Mesendoderm (in vitro differentiated cells): Measurements from ENCODE around the gene RBMX.

Experiments
- DNase-seq: peaks from one replicate; pipeline ENCODE4 v3.0.0; 2013
- H2AK5ac ChIP-seq: 2 replicates; pipeline ENCODE4 v1.6.1; 2013; ENCODE audit warnings: low read length, inconsistent platforms
- H2BK120ac ChIP-seq: 2 replicates; pipeline ENCODE4 v1.6.1; 2013; ENCODE audit warnings: low read depth, mild to moderate bottlenecking, low read length, moderate library complexity, mixed read lengths
- H2BK15ac ChIP-seq: replicated peaks from 2 replicates; pipeline ENCODE4 v1.6.1; 2013; ENCODE audit warnings: low read depth, mild to moderate bottlenecking, moderate library complexity
- H2BK5ac ChIP-seq: 2 replicates; pipeline ENCODE4 v1.6.1; 2013; ENCODE audit warnings: low read length, inconsistent platforms
- H3K18ac ChIP-seq: 2 replicates; pipeline ENCODE4 v1.6.1; 2013; ENCODE audit warnings: mild to moderate bottlenecking, low read length, mixed read lengths
- H3K23ac ChIP-seq: one replicate; pipeline ENCODE4 v1.6.1; 2013; ENCODE audit warnings: low read length
- H3K27ac ChIP-seq: 2 replicates; pipeline ENCODE4 v1.5.1; 2013; ENCODE audit warnings: low read depth, mild to moderate bottlenecking, inconsistent platforms, low read length, moderate library complexity
- H3K27me3 ChIP-seq: 2 replicates; pipeline ENCODE4 v1.6.1; 2013; ENCODE audit warnings: low read length, control low read depth, mild to moderate bottlenecking, inconsistent platforms; ENCODE audit not compliant: insufficient read depth, poor library complexity
- H3K36me3 ChIP-seq: 2 replicates; pipeline ENCODE4 v1.6.1; 2013; ENCODE audit warnings: low read length, inconsistent platforms; ENCODE audit not compliant: control insufficient read depth, insufficient read depth
- H3K4ac ChIP-seq: one replicate; pipeline ENCODE4 v1.6.1; 2013; ENCODE audit warnings: low read depth, mild to moderate bottlenecking, low read length, moderate library complexity
- H3K4me1 ChIP-seq: 2 replicates; pipeline ENCODE4 v1.6.1; 2013; ENCODE audit warnings: low read depth, low read length, inconsistent platforms; ENCODE audit not compliant: control insufficient read depth
- H3K4me2 ChIP-seq: 2 replicates; pipeline ENCODE4 v1.6.1; 2013; ENCODE audit warnings: low read length
- H3K4me3 ChIP-seq: 2 replicates; pipeline ENCODE4 v1.5.1; 2013; ENCODE audit warnings: mild to moderate bottlenecking, low read length
- H3K56ac ChIP-seq: one replicate; pipeline ENCODE4 v1.6.1; 2013; ENCODE audit warnings: low read length
- H3K79me1 ChIP-seq: 2 replicates; pipeline ENCODE4 v1.6.1; 2013; ENCODE audit warnings: low read length, inconsistent platforms
- H3K79me2 ChIP-seq: 2 replicates; pipeline ENCODE4 v1.6.1; 2013; ENCODE audit warnings: mild to moderate bottlenecking, low read length; ENCODE audit not compliant: control insufficient read depth, insufficient read depth
- H3K9ac ChIP-seq: 2 replicates; pipeline ENCODE4 v1.6.1; 2013; ENCODE audit warnings: low read length, inconsistent platforms
- H4K5ac ChIP-seq: one replicate; pipeline ENCODE4 v1.6.1; 2013; ENCODE audit warnings: low read length
- H4K8ac ChIP-seq: one replicate; pipeline ENCODE4 v1.6.1; 2013; ENCODE audit warnings: low read depth, mild to moderate bottlenecking, control low read depth, low read length, moderate library complexity
- WGBS: extraction: QIAGEN DNeasy Blood & Tissue Kit; methylation state at CpG from one replicate; pipeline ENCODE4 v1.1.7; 2013; ENCODE audit warnings: low lambda C conversion rate, missing lambda C conversion rate; ENCODE audit not compliant: insufficient coverage; ENCODE audit errors: extremely low coverage; 5-methylcytosine and 5-hydroxymethylcytosine counted together

RBMX gene

DNA sequence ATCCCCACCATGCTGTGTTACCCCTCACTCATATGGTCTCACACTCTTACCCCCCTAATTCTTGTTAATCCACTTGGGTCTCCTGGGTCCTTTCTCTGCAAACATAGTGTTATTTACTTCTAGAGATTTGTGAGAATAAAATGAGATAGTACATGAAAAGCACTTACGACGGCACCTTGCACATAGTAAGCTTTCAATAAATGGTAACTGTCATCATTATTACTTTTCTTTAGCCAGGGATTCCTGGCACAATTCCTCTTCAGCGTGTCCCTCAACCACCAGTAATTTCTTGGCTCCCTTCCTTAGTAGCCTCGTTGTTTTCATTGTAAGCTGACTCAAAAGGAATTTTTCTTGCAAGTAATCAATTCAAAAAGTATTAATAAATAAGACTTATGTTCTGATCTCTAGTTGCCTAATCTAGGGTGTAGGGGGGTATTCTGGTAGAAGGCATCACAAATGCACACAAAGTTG lies 30.1 kb upstream of the RBMX start:
- Histone ChIP-seq H3K79me1 (no peaks in the 10 kb centered on the region), H3K4ac (no peak overlapping the region), H4K8ac (no peak overlapping the region), H3K4me1 (no peaks in the 10 kb centered on the region), H3K56ac (peak overlapping the region; percentile 67), H3K4me3 (no peak overlapping the region), H3K27ac (no peak overlapping the region), H2BK15ac (no peak overlapping the region), H2BK120ac (no peak overlapping the region), H3K79me2 (no peaks in the 10 kb centered on the region), H3K36me3 (no peaks in the 10 kb centered on the region), H2BK5ac (no peak overlapping the region), H3K9ac (peak overlapping the region; percentile 56), H2AK5ac (no peak overlapping the region), H3K4me2 (peak overlapping the region; percentile 53), H3K18ac (no peak overlapping the region), H3K27me3 (no peaks in the 10 kb centered on the region), H4K5ac (no peak overlapping the region), H3K23ac (no peak overlapping the region)
- WGBS = no CpG with 5 or more reads among the region's 4 CpGs
- no peak for DNase-seq

DNA sequence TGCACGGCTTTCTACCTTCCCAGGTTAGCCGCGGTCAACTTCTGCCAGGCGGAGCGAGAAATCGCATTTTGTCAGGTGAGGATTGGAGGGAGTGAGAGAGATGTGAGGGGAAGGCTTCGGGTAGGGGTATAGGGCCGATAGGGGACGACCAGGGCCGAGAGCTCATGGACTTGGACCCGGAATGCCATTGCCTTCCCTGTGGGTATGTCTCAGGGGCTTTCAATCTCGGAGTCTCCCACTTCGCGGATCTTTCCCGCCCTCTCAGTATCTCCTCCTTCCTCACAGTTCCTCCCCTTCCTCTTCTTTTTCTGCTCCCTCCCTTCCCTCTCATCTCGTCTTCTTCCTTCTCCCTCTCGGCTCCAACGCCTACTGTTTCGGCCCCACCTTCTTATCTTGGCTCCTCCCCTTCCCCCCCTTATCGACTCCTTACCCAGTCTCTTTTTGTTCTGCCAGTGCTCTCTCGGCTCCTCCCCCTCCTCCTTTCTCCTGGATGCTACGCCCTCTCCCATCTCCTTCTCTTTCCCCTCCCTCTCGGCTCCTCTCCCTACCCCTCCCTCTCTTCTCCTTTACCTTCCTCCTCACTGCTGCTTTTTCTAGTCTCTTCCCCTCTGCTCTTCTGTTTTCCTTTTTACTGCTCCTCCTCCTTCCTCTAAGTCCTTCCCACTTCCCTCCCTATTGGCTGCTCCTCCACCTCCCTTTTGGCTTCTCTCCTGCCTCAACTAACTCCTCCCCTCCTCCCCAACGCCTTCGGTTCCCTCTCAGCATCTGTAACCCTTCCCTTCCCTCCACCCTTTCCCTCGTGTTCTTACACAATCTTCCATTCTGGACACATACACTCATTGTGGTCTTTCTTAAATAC lies 29.4 kb upstream of the RBMX start:
- no peaks in the 10 kb centered on the region for H3K79me2 ChIP-seq
- no peak overlapping the region for H3K23ac ChIP-seq
- peak overlapping the region; percentile 9 for H3K18ac ChIP-seq
- H4K5ac ChIP-seq = no peak overlapping the region
- H3K27me3 ChIP-seq = no peaks in the 10 kb centered on the region
- H3K79me1 ChIP-seq = no peaks in the 10 kb centered on the region
- H3K9ac ChIP-seq = peak overlapping the region; percentile 85
- WGBS = no CpG with 5 or more reads among the region's 26 CpGs
- no peak overlapping the region for H2BK120ac ChIP-seq
- H3K56ac ChIP-seq = peak overlapping the region; percentile 89
- no peak overlapping the region for H2BK15ac ChIP-seq
- no peak overlapping the region for H2BK5ac ChIP-seq
- no peak overlapping the region for H2AK5ac ChIP-seq
- peak overlapping the region; percentile 66 for H3K4me3 ChIP-seq
- no peak overlapping the region for H3K4ac ChIP-seq
- H3K27ac ChIP-seq = peak overlapping the region; percentile 88
- H3K4me1 ChIP-seq = no peaks in the 10 kb centered on the region
- H3K4me2 ChIP-seq = peak overlapping the region; percentile 74
- peak; percentile 98 for DNase-seq
- H4K8ac ChIP-seq = no peak overlapping the region
- no peaks in the 10 kb centered on the region for H3K36me3 ChIP-seq

DNA sequence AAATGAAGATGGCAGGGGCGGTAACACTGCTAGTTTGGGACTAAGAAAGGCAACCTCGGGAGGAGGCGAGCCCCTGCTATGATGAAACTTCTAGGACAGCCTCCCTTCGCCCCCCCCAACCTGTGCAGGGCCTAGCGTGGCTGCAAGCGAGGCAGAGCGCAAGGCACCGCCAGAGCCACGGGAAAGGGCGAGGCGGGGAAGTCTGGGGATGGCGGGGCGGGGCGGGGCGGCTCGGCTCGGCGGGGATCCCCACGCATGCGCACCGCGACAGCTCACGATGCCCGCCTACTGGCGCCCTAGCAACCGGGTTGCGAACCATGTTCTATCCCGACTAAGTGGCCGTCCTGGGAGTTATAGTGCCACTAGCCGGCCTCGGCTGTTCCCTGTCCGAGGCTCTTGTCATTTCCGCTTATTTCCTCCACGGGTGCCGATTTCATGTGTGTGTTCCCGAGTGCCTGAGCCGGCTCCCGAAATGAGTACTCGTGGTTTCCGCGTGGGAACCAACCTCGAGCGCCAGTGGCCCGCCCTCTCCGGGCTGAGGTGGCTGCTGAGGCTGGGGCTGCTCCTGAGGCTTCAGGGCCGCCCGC lies 28.7 kb upstream of the RBMX start:
- Histone ChIP-seq H3K79me1 (no peaks in the 10 kb centered on the region), H3K56ac (peak overlapping the region; percentile 89), H3K79me2 (no peaks in the 10 kb centered on the region), H4K8ac (no peak overlapping the region), H2AK5ac (no peak overlapping the region), H2BK120ac (no peak overlapping the region), H4K5ac (no peak overlapping the region), H2BK15ac (no peak overlapping the region), H3K4me1 (no peaks in the 10 kb centered on the region), H3K27me3 (no peaks in the 10 kb centered on the region), H3K4me3 (peak overlapping the region; percentile 66), H3K4me2 (peak overlapping the region; percentile 74), H3K4ac (no peak overlapping the region), H3K23ac (no peak overlapping the region), H3K18ac (peak overlapping the region; percentile 9), H3K27ac (peak overlapping the region; percentile 88), H3K36me3 (no peaks in the 10 kb centered on the region), H3K9ac (peak overlapping the region; percentile 85), H2BK5ac (no peak overlapping the region)
- DNase-seq = peak; percentile 90
- WGBS = no CpG with 5 or more reads among the region's 47 CpGs

DNA sequence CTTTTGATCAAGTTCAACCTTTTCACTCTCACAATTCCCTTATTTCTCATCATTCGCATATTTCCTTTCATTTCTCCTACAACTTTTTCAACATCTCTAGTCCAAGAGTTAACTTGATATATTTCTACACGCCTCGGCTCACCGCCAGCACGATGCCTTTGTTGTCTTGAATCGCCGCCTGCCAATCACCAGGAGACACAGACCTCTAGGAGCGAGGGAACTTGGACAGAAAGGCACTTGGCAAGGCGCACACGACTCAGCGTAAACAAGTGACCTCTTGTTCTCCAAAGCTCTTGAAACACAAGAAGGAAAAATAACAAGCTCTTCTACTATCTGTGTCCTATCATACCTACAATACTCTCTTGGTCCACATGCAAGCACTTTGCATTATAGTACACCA lies 27.1 kb upstream of the RBMX start:
- Histone ChIP-seq H3K27ac (no peak overlapping the region), H3K79me2 (no peaks in the 10 kb centered on the region), H3K27me3 (no peaks in the 10 kb centered on the region), H3K4ac (no peak overlapping the region), H3K4me3 (no peak overlapping the region), H3K18ac (no peak overlapping the region), H2AK5ac (no peak overlapping the region), H3K79me1 (no peaks in the 10 kb centered on the region), H4K8ac (no peak overlapping the region), H3K4me2 (no peak overlapping the region), H3K36me3 (no peaks in the 10 kb centered on the region), H2BK120ac (no peak overlapping the region), H2BK5ac (no peak overlapping the region), H3K56ac (no peak overlapping the region), H3K4me1 (no peaks in the 10 kb centered on the region), H2BK15ac (no peak overlapping the region), H4K5ac (no peak overlapping the region), H3K9ac (no peak overlapping the region), H3K23ac (no peak overlapping the region)
- DNase-seq = no peak
- 100% methylated on average over 1 of the region's 11 CpGs for WGBS

DNA sequence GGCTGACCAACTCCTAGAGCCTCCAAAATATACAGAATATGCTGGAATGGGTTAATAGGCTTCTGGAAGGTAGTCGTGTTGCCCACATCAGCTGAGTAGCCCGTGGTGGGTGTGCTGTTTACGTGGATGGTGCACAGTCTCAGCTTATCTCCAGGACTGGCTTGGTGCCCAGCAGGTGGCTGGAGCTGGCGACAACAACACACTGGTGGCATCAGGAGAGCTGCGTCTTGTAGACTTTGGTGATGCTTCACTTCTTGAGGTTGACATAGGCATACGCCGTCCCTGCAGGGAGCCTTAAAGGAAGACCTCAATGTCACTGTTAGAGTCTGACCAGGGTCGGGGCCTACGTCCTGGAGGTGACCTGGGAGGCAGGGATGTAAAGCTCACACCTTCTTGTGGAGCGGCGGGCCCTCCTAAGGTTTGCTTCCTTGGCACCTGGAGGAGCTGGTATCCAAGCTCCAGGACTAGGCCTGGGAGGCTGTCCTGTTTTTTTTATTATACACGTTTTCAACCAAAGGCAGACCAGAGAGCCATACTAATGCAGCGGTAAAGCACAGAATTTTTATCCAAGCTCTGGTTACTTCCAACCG lies 26.5 kb upstream of the RBMX start:
- H3K56ac ChIP-seq = no peak overlapping the region
- H3K27ac ChIP-seq = no peak overlapping the region
- WGBS = no CpG with 5 or more reads among the region's 14 CpGs
- H3K4me1 ChIP-seq = no peaks in the 10 kb centered on the region
- no peaks in the 10 kb centered on the region for H3K36me3 ChIP-seq
- no peak overlapping the region for H2BK15ac ChIP-seq
- H3K4me2 ChIP-seq = no peak overlapping the region
- no peak overlapping the region for H4K5ac ChIP-seq
- no peak overlapping the region for H3K9ac ChIP-seq
- no peak overlapping the region for H4K8ac ChIP-seq
- no peaks in the 10 kb centered on the region for H3K27me3 ChIP-seq
- no peak overlapping the region for H2BK5ac ChIP-seq
- no peak for DNase-seq
- H2AK5ac ChIP-seq = no peak overlapping the region
- H3K18ac ChIP-seq = no peak overlapping the region
- H3K79me1 ChIP-seq = no peaks in the 10 kb centered on the region
- H3K23ac ChIP-seq = no peak overlapping the region
- H3K4me3 ChIP-seq = no peak overlapping the region
- H3K79me2 ChIP-seq = no peaks in the 10 kb centered on the region
- no peak overlapping the region for H3K4ac ChIP-seq
- H2BK120ac ChIP-seq = no peak overlapping the region
